Measurements from ENCODE around the gene SLC12A5.

SLC12A5 gene

DNA sequence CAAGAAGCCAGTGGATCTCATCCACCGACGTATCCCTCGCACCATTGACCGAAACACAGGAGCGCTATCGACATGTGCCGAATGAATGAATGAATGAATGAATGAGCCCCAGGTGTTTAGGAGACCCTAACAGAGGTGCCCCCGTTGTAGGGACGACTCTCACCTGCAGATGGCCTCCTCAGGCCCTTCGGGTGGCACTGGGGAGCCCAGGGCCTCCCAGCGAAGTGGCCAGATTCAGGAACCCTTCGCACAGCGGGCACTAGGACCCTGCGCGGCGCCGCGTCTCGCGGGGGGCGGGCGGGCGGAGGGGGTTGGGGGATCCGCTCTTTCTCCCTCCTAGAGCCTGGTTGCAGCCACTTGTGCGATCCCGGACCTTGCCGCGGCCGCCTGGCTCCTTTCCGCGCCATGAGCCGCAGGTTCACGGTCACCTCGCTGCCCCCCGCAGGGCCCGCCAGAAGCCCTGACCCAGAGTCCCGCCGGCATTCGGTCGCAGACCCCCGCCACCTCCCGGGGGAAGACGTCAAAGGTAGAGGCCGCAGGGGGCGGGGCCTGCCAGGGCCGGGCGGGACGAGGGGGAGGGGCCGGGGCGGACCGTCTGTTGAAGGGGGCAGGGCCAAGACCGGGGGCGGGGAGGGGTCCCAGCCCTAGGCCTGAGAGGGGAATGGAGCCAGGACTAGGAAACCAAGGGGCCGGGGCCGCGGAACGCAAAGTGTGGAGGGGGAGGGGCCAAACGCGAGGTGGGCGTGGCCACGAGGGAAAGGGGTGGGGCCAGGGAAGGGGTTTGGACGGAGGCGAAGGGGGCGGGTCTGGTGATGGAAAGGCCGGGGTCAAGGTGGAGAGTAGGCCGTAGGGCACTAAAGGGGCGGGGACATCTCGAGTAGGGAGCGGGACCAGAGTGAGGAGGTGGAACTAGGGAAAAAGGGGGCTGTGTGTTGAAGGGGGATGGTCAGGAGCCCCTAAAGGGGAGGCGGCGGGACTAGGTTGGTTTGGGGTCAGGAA, 7.4 kb upstream of the SLC12A5 start (continued):
- TF ChIP-seq ZNF548 (tag by site-specific recombination; IDR thresholded peaks at IDR 0.05) (no peak), ZFHX2 (tag by site-specific recombination; conservative IDR thresholded peaks at IDR 0.05) (peak; percentile 44; the same call in 1 of the 2 replicates), ZXDB (tag by site-specific recombination; IDR thresholded peaks at IDR 0.05) (no peak), ZBTB6 (tag by site-specific recombination; IDR thresholded peaks at IDR 0.05) (peak; percentile 42; the same call in 1 of the 2 replicates), ZNF48 (tag by site-specific recombination; IDR thresholded peaks at IDR 0.05) (no peak), ZNF747 (tag by site-specific recombination; IDR thresholded peaks at IDR 0.05) (no peak), ZNF26 (tag by site-specific recombination; IDR thresholded peaks at IDR 0.05) (no peak), ZNF660 (tag by site-specific recombination; IDR thresholded peaks at IDR 0.05) (no peak), FEZF1 (tag by site-specific recombination; IDR thresholded peaks at IDR 0.05) (no peak), ZNF701 (tag by site-specific recombination; IDR thresholded peaks at IDR 0.05) (no peak), ZNF221 (tag by site-specific recombination; IDR thresholded peaks at IDR 0.05; ENCODE audit: borderline replicate concordance) (no peak), ZNF654 (tag by site-specific recombination; IDR thresholded peaks at IDR 0.05; ENCODE audit: low read depth) (no peak), ZNF239 (tag by site-specific recombination; IDR thresholded peaks at IDR 0.05) (no peak), EGR2 (tag by site-specific recombination; IDR thresholded peaks at IDR 0.05; ENCODE audit: low read depth) (peak; percentile 78), ZNF114 (tag by site-specific recombination; IDR thresholded peaks at IDR 0.05) (no peak), ZNF529 (tag by site-specific recombination; IDR thresholded peaks at IDR 0.05; ENCODE audit: insufficient replicate concordance) (no peak), PRDM10 (tag by site-specific recombination; IDR thresholded peaks at IDR 0.05) (peak; percentile 64), ZNF530 (tag by site-specific recombination; IDR thresholded peaks at IDR 0.05; ENCODE audit: low read depth) (no peak)
- TF ChIP-seq, protein P1, sequence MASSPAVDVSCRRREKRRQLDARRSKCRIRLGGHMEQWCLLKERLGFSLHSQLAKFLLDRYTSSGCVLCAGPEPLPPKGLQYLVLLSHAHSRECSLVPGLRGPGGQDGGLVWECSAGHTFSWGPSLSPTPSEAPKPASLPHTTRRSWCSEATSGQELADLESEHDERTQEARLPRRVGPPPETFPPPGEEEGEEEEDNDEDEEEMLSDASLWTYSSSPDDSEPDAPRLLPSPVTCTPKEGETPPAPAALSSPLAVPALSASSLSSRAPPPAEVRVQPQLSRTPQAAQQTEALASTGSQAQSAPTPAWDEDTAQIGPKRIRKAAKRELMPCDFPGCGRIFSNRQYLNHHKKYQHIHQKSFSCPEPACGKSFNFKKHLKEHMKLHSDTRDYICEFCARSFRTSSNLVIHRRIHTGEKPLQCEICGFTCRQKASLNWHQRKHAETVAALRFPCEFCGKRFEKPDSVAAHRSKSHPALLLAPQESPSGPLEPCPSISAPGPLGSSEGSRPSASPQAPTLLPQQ (tag by site-specific recombination; IDR thresholded peaks at IDR 0.05), result no peak
- TF ChIP-seq, protein P2, sequence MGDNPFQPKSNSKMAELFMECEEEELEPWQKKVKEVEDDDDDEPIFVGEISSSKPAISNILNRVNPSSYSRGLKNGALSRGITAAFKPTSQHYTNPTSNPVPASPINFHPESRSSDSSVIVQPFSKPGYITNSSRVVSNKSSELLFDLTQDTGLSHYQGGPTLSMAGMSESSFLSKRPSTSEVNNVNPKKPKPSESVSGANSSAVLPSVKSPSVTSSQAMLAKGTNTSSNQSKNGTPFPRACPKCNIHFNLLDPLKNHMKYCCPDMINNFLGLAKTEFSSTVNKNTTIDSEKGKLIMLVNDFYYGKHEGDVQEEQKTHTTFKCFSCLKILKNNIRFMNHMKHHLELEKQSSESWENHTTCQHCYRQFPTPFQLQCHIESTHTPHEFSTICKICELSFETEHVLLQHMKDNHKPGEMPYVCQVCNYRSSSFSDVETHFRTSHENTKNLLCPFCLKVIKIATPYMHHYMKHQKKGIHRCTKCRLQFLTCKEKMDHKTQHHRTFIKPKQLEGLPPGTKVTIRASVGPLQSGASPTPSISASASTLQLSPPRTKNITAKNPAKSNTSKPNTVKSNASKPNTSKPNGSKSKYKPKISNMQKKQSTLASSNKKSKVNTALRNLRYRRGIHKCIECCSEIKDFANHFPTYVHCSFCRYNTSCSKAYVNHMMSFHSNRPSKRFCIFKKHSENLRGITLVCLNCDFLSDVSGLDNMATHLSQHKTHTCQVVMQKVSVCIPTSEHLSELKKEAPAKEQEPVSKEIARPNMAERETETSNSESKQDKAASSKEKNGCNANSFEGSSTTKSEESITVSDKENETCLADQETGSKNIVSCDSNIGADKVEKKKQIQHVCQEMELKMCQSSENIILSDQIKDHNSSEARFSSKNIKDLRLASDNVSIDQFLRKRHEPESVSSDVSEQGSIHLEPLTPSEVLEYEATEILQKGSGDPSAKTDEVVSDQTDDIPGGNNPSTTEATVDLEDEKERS (tag by site-specific recombination; IDR thresholded peaks at IDR 0.05), result no peak
- TF ChIP-seq, protein P3, sequence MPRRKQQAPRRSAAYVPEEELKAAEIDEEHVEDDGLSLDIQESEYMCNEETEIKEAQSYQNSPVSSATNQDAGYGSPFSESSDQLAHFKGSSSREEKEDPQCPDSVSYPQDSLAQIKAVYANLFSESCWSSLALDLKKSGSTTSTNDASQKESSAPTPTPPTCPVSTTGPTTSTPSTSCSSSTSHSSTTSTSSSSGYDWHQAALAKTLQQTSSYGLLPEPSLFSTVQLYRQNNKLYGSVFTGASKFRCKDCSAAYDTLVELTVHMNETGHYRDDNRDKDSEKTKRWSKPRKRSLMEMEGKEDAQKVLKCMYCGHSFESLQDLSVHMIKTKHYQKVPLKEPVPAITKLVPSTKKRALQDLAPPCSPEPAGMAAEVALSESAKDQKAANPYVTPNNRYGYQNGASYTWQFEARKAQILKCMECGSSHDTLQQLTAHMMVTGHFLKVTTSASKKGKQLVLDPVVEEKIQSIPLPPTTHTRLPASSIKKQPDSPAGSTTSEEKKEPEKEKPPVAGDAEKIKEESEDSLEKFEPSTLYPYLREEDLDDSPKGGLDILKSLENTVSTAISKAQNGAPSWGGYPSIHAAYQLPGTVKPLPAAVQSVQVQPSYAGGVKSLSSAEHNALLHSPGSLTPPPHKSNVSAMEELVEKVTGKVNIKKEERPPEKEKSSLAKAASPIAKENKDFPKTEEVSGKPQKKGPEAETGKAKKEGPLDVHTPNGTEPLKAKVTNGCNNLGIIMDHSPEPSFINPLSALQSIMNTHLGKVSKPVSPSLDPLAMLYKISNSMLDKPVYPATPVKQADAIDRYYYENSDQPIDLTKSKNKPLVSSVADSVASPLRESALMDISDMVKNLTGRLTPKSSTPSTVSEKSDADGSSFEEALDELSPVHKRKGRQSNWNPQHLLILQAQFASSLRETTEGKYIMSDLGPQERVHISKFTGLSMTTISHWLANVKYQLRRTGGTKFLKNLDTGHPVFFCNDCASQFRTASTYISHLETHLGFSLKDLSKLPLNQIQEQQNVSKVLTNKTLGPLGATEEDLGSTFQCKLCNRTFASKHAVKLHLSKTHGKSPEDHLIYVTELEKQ (tag by site-specific recombination; IDR thresholded peaks at IDR 0.05; ENCODE audit: borderline replicate concordance), result no peak
- TF ChIP-seq, protein P4, sequence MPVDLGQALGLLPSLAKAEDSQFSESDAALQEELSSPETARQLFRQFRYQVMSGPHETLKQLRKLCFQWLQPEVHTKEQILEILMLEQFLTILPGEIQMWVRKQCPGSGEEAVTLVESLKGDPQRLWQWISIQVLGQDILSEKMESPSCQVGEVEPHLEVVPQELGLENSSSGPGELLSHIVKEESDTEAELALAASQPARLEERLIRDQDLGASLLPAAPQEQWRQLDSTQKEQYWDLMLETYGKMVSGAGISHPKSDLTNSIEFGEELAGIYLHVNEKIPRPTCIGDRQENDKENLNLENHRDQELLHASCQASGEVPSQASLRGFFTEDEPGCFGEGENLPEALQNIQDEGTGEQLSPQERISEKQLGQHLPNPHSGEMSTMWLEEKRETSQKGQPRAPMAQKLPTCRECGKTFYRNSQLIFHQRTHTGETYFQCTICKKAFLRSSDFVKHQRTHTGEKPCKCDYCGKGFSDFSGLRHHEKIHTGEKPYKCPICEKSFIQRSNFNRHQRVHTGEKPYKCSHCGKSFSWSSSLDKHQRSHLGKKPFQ (tag by site-specific recombination; IDR thresholded peaks at IDR 0.05), result no peak
